Left lobe of liver (tissue), 2 donors: ENCODE data around the gene DUSP22. TPM values are rescaled to one million over a fixed set of nuclear protein-coding genes. Genes with fewer than 3 reads are reported as not detected.

Experiments used
- ATAC-seq: fragments of 200-7000 bp; cut with Tn5 transposase; one replicate; pipeline ENCODE4 v1.9.1; 2020; ENCODE audit warnings: mild to moderate bottlenecking, moderate library complexity
- DNase-seq: peaks from one replicate; pipeline ENCODE4 v3.0.0-alpha.2; 2020; ENCODE audit warnings: low spot score
- total RNA-seq: library from RNA; stranded (reverse); gene quantifications from one replicate; pipeline ENCODE4 v1.2.1, GENCODE V29; 2021
- donor health status: DM: no; HTN: no; CAD: no; lungs with moderate emphysema.
- donor health status: DM: no; HTN: yes; CAD: no.

The DUSP22 gene
- total RNA-seq, 1 donor from 2014 or later = 15.9 TPM

DNA sequence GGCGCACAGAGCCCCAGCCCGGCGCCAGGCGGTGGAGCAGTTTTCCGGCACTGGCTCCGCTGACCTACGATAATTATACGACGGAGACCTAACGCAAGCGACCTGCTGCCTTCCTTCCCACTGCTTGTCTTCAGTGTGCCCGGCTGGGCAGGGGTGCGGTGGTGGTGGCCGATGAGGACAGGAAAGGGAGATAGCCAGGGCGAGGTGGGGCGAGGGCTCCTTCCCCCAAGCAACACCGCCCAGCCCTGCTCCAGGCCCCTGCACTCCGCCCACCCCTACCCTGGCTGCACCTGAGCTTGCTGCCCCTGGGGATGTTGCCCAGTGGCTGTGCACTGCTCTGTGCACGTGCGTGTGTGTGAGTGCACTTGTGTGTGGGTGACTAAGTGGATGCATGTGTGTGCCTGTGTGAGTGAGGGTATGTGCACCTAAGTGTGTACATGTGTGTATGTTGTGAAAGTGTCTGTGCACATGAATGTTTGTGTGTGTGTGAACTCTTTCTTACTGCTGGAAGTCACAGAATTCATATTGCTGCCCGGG, 56.6 kb downstream of the DUSP22 start:
- no peak for DNase-seq
- ATAC-seq = no peak

DNA sequence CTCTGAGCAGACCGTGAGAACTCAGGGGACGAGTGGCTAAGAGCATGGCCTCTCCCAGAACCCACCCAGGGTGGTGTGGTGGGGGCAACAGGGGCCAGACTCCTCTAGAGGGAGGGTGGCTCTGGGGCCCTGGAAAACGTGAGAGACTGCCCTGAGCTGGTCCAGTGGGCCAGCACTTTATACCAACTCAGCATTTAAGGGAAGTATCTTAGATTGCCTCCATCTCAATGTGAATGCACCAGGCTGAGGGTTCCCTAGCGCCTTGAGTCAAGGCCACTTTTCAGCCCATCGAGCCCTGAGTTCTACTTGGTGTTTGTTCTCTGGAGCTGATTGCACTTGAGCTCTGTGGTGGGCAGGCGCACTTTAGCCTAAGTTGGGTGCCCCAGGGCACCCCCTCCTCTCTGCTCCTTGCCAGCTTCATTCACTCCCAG, 57.2 kb downstream of the DUSP22 start:
- DNase-seq = no peak
- no peak for ATAC-seq

DNA sequence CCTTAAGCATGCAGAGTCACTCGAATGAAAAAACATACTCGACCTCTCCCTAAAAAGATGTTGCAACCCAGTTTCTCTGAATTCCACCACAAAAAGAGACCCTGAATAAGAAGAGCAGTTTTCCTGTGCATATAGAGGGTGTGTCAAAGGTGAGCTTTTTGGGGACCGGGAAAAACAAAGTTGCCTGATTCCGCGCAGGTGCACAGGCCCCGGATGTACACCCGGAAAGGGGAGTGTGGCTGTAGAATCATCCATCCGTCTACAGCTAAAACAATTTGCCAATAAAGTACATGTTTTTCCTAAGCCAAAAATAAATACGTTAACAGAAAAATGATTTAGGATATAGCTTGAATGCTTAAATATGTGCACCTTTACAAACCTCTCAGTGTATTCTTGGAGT, 58.1 kb downstream of the DUSP22 start:
- DNase-seq (no peak), ATAC-seq (no peak)

DNA sequence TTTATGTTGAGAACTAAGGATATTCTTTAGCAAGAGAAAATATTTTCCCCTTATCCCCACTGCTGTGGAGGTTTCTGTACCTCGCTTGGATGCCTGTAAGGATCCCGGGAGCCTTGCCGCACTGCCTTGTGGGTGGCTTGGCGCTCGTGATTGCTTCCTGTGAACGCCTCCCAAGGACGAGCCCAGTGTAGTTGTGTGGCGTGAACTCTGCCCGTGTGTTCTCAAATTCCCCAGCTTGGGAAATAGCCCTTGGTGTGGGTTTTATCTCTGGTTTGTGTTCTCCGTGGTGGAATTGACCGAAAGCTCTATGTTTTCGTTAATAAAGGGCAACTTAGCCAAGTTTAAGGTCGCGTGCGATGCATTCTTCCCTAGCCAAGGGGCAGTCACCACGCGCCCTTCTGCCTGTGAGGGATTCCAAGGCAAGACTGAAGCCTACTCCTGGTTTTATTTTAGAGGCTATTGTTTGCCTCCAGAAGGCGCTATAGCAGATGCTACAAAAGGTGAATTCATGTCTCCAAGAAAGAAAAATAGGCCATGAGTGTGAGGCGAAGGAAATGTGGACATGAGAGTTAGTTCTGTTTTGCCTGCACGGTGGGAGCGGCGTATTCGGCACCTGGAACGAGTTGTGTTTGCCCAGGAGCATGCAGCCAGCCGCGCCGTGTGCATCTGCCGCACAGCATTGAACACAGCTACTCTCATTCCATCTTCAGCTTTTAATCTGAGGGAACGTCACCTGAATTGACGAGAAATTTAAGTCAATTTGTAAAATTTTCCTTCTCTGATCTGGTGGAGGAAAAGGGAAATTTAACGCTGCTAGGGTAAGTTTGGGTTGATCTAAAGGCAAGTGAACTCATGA, 59.0 kb downstream of the DUSP22 start:
- DNase-seq (no peak), ATAC-seq (no peak)

DNA sequence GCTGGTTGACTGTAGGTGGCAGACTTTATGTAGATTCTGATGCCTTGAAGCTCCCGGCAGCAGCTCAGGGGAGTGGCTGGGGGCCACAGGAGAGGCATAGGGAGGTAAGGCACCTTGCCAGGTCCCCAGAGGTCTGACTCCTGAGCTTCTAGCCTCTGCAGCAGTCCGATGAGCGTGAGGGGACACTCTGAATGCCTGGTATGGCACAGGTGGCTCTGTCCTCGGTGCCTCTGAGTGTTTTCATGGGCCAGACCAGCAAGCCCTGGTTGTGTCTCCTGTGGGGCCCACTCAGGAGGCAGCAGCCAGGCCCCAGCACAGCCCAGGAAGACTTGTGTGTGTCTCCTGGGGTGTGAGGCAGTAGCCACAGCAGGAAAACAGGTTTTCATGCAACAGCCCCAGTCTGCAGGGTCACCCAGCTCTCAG, 59.6 kb downstream of the DUSP22 start:
- DNase-seq = no peak

DNA sequence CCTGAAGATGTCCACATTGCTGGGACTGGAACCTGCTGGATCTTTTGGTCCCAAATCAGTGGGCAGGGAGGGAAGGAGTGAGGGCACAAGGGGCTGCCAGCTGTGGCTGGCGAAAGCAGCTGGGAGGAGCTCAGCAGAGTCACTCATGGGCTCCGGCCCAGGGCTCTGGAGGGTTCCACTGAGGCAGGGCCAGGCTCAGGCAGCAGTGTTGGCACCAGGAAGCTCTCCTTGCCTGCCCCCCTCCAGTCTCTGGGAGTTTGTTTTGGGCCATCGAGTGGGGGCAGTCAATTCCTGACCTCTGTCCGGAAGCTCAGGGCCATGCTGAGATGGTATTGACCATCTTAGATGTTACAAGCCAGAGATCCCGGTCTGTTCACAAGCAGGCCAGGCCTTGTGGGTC, 60.2 kb downstream of the DUSP22 start:
- DNase-seq (no peak), ATAC-seq (no peak)

More for the DNA sequence above, 59.6 kb downstream of the DUSP22 start:
- ATAC-seq = no peak

DNA sequence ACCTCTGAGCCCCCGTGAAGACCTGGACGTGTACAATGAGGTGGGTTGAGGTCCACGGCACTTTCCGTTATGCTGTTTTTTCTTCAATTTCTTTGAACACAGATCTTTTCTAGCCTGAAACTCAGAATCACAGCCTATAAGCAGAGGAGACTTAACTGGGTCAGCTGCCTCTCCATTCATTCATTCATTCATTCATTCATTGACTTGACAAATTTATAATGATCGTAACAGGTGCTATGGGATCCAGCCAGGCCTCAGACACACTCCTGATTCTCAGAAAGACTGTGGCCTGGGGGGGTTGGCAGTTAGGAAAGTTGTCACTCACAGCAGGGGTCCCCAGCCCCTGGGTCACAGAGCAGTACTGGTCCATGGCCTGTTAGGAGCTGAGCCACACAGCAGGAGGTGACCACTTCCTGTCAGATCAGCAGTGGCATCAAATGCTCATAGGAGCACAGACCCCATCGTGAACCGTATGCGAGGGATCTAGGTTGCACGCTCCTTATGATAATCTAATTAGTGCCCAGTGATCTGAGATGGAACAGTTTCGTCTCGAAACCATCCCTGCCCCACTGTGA, 60.7 kb downstream of the DUSP22 start:
- no peak for ATAC-seq
- no peak for DNase-seq

DNA sequence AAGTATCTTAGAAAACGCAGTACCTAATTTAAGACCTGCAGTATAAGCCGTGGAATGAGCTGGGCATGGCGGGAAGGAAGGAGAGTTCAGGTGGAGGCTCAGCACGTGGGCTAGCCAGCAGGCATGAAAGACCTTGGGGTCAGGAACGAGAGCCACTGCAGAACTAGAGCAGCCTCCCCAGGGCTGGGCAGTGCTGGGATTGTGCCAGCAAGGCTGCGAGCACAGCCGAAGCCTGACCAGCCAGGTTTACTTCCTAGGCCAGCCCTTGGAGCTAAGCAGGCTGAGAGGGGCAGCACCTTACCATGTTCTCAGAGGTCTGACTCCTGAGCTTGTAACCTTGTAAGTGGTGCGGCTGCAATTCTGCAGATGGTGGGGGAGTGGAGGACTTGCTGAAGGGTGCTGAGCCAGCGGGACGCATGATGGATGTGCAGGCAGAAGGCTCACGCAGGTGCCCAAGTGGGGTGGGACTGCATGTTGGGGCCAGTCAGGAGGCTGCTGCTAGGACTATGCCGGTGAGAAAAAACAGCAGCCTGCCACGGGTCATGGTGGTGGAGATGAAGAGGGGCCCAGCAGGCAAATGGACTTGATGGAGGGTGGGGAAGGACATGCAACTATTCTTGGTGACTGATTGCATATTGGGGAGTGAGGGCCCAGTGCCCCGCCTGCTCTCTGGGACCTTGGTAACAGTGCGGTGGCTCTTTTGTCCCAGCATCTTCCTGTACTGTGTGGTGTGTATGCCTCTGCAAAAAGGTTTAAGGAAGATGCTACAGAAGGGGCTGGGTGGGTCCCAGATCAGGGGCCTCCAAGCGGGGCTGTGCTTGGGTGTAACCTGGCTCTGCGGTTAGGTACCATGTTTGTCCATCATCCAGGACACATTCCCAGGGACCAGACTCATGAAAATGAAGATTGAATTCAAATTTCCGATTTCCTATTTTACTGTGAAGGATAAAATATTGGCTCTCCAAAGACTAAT, 61.6 kb downstream of the DUSP22 start:
- no peak for ATAC-seq
- DNase-seq = no peak

DNA sequence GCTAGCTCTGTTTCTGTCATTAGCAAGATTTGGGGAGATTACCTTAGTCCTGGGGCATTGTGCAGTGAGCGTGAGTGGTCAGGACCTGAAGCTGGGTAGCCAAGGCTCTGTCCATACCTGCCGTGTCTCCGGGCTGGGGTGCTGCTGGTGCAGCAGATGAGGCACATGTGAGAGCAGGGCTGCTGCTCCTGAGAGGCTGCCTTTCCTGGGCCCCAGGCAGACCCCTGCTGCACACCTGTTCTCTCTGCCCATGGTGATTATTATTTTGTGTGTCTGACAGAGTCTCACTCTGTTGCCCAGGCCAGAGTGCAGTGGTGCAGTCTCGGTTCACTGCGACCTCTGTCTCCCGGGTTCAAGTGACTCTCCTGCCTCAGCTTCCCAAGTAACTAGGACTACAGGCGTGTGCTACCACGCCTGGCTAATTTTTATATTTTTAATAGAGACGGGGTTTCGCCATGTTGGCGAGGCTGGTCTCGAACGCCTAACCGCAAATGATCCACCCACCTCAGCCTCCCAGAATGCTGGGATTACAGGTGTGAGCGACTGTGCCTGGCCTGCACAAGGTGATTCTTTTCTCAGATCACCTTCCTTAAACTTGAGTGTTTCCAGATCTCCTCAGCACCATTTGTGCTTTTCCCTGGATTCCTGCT, 62.5 kb downstream of the DUSP22 start:
- ATAC-seq (no peak), DNase-seq (no peak)

DNA sequence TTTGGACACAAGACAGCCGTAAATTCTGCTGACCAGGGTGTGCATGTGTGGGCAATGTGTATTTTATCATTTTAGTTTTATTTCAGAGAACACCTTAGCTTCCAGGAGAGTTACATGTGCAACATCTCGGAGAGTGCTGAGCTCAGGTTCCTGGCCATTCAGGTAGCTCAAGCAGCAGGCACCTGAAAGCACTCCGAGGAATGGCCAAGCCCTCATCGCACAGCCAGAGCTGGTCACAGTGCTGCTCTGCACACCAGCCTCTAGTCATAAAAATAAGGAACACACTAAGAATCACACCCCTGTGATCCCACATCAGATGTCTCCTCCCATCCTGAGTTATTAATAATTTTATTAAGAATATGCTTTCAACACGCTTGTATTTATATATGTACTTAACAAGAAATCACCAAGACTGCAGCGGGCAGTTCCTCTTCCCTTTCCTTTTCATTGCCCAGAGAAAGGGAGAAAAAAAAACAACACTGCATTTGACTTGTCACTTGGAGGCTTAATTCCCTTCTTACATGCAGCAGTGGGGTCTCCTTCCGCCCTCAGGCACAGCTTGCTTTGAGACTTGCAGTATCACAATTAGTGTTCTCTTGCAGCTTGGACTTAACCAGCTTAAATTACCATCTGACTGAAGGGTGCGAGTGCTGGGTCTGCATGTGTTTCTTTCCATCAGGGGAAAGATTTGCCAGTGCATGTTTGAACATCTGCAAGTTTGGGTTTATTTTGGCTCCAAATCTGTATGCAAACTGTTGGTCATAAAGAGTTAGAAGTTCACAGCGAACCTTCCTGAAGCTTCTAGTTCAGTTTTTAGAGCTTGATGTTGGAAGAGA, 63.3 kb downstream of the DUSP22 start:
- DNase-seq = no peak
- peak; percentile 68 for ATAC-seq

DNA sequence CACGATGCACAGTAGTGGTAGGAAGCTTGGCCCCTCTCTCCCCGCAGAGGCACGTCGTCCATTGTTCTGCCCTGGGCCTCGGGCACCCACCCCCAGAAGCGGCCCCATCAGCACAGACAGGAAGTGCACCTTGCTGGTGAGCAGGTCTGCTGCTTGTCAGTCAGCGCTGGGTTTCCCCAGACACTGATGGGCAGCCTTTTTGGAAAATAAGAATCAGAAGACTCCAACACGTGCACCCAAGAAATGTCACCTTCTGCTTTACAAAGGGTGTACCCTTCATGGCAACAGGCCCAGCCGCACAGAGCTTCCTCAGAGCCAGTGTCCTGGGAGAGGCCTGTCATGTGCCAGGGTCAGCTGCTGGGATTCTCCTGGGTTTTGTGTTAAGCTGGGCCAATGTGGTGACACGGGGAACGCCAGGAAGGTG, 64.6 kb downstream of the DUSP22 start:
- no peak for DNase-seq

DNA sequence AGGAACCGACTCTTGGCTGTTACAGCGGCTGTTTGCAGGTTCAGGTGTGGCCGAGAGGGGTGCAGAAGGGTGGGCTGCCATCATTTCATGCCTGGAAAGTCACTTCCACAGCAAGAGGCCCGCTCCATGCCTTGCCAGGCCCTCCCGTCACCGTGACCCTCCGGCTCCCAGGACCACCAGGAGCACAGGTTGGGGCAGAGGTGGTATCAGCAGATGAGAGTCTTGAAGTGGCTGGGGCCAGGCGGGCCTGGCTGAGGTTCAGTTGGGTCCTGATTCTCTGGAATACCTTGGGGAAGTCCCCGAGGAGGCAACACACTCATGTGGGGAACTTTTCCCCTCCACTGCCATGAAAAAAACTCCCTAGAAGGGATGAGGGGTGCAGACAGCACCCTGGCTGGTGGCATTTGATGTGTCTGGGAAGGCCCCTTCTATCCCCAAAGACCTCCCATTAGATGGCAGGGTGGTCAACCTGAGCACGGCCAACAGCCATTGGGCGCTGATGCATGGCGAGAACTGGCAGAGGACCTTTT, 65.0 kb downstream of the DUSP22 start:
- ATAC-seq = no peak
- no peak for DNase-seq

More for the DNA sequence above, 64.6 kb downstream of the DUSP22 start:
- ATAC-seq = no peak

DNA sequence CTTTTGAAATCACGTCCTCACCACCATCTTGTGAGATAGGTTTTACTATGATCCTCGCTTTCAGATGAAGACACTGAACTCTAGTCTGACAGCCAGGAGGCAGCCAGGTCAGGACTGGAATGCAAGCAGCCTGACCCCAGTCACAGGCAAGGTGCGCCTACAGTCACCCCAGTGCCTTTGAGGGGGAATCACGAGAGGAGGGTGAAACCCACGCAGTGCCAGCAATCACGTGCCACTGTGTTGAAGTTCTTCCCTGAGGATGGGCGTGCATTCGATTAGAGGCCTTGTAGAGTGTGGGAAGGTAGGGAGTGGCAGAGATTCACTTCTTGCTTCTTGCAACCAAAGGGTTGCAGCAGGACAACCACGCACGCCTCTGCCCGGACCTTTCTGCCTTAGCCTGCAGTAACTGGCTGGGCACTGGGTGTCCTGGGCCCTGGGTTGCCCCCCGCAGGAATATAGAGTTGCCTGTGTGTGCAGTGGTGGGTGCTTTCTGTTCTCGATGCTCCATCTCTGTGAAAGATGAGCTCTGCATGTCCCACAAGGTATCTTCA, 65.6 kb downstream of the DUSP22 start:
- DNase-seq (no peak), ATAC-seq (no peak)

DNA sequence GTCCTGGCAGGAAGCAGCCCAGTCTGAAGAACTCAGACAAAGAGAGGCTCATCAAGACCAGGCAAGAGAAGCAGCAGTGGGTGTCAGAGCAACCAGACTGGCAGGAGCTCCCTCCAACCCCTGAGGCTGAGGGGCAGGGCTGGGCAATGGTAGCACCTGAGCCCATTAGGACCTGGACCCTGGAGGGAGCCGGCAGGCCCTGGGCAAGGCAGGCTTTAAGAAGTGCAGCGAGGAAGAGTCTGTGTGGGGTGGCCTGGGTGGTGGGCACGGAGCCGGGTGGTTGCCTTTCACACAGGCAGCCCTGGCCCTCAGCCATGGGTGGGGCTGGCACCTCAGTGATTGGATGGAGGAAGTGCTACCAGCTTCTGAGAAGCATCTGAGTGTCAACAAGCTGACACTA, 66.1 kb downstream of the DUSP22 start:
- no peak for ATAC-seq
- no peak for DNase-seq

DNA sequence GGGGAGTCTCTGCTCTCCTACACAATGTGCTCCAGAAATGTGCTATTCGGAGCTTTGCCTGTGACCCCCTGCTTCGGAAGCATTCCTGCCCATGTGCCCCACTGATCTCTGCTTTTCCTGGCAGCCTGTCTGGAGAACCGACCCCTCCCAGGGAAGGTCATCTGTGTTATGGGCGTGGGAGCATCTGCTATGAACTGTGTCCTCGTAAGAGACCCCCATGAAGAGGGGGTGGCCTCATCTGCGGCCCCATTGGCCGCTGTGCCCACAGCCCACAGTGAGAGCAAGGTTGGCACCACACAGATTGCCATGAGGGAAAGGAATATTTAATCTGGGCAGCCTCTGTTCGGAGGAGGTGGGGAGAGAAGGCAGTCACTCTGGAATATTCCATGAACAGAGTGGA, 66.6 kb downstream of the DUSP22 start:
- ATAC-seq = no peak
- no peak for DNase-seq

DNA sequence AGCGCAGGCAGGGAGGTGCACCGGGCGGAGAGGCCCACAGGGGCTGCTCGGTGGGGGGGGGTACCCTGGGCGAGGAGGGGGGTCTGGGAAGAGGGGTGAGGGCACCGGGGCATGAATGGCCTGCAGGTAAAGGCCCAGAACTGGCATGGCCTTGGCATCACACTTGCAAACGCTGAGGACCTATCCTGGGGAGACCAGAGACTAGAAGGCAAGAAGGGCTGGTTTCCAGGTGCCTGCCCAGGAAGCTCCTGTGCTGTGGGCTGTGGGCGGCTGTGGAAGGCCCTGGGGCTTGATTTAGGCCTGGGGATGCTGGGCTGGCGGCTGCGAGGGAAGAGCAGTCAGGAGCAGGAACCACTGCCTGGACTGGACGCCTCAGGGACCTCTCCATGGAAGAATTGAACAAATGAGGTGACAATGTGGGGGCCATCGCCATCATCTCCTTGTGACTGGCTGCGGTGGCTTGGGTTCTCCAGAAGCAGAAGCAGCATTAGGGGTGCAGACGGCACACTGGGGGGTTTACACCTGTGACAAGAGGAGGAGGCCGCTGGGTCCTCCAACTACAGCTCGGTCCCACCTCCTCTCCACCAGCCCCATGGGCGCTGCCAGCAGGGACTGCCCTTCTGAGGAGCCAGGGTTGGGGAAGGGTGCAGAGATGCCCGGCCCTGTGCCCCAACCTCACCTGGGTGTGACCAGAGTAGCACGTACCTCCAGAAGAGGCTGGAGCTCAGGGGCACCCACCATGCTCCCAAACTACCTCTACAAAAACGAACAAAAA, 67.2 kb downstream of the DUSP22 start:
- ATAC-seq (no peak), DNase-seq (no peak)

DNA sequence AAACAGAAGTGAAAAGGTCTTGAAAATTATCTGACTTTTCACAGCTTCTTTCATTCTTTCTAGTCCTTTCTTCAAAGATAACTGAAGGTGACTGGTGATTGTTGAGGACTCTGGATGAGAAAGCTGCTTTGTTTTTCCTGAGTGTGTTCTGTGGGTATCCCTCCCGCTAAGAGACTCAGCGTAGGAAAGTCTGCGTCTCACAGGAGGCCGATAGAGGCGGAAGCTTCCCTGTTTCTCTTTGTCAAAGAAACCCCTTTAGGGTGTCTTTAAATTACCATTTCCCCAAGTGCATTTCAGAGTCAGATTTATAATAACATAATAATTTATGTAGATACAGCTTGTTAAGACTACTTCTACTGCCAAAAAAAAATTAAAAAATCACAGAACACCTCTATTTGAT, 68.1 kb downstream of the DUSP22 start:
- no peak for ATAC-seq
- DNase-seq = no peak

DNA sequence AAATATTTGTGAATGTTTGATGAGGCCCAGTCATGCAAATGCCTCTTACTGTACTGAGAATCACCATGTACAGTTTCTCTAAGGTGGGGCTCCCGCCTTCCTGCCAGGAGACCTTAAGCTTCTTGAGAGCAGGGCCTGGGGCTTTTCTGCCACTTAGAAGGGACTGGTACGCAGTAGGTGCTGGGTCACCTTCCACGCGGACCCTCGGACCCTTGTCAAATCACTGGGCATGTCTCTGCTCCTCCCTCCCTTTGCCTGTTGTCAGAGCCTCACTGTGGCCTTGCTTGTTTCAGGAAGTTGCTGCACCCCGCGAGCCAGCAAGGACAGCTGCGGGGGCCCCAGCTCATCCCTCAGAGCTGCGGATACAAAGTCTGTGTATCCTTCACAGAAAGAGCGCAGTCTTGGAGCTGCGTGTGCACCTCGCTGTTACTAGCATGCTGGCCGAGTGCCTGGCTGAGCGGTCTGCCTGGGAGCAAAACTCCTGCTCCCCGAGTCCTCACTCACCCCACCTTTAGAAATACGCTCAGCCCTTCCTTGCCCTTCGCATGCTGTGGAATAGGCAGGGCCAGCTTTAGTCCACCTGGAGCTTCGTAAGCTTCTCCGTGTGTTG, 68.6 kb downstream of the DUSP22 start:
- peak; percentile 4 for ATAC-seq

More for the DNA sequence above, 68.6 kb downstream of the DUSP22 start:
- DNase-seq = no peak
